HG03025 (cell line): Measurements from ENCODE around the gene HS3ST2.
"Not testable (repeated sequence)": the region's sequence is repeated elsewhere in the genome, so short reads cannot be mapped to it uniquely, and the experiment has no call there.

Source experiments
- ATAC-seq: cut with Tn5 transposase; IDR thresholded peaks from one replicate; pipeline ENCODE4 v1.9.1; 2021; ENCODE audit warnings: mild to moderate bottlenecking, moderate library complexity; ENCODE audit not compliant: unreplicated experiment, low FRiP score

The HS3ST2 gene

DNA sequence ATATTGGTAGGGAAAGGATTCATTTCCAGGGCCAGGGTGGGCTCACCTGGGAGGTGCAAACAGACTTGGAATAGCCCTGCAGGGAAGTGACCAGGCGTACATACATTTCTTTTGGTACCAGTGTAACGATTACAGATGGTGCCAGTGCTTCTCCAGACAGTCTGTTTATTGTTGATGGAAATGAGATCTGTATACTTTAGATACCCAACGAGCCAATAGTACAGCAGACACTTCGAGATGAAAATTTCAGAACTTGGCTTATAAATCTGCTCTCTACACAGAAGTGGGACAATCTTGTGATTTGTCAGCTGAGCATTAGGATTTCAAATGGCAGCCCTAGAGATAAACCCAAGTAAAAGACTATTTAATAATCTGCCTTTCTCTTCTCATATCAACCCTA, 57.9 kb downstream of the HS3ST2 start:
- ATAC-seq = no peak

DNA sequence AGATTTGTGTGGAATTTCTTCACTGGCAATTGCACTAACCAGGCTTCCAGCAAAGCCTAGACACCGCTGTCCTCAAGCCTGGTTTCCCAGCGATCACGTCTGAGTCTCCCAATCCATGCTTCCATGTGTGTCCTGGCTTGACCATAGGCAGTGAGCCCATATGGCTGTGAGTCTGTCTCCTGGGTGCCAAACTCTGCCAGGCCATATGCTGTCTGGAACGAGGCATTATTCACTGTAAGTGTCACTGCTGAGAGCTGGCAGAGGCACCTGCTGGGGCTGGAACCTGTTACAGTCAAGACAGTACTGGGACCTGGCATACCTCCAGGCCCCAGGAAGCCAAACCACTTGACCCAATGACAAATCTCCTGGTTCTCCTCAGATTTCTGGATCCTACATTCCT, 60.4 kb downstream of the HS3ST2 start:
- no peak for ATAC-seq

DNA sequence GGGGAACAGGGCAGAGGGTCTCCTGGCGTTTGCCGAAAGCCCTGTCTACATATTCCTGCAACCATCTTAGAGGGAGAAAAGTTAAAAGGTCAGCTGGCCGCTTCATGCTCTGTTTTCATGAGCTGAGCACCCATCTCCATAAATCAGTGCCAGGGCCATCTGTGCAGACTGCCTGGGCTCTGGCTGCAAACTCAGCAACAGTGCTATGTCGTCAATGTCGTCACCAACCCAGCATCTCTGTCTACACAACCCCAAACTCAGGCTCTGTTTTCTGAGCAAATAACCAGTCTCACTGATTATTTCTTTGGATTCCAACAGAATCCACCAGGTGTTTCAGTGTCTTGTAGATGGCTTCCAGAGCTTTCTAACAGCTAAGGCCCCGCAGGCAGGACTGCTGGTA, 65.0 kb downstream of the HS3ST2 start:
- no peak for ATAC-seq

DNA sequence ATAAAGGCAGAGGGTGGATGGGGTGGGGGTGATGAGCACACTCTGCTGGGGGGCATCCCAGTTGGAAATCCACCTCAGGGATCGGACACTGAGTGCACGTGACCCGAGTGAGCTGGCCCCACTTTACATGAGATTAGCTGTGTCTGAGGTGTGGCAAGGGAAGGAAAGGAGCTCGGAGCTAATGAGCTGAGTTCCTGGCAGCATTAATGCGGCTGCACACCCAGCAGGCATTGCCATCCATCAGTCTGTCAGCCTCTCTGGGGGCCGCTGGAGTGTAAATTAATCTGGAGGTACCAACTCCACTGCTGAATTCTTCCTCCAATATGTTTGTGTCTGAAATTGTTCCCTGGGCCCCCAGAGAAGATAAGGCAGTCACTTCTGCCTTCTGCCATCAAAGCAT, 65.5 kb downstream of the HS3ST2 start:
- ATAC-seq = no peak

DNA sequence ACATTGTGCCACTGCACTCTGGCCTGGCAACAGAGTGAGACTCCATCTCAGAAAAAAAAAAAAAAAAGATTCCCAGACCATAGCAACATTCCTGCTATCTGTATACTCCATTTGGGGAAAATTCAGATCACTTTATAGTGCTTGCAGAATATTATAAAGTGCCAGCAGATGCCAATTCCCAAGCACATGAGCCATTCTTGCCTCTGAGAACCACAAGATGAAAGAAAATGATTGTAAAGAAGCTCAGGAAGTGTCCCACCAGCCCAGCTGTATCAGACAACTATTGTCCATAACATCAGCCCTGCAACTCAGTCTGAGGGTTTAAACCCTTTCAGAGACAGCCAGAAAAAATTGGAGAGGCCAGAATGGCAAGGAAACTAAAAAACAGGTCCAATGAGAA, 69.0 kb downstream of the HS3ST2 start:
- ATAC-seq = no peak

DNA sequence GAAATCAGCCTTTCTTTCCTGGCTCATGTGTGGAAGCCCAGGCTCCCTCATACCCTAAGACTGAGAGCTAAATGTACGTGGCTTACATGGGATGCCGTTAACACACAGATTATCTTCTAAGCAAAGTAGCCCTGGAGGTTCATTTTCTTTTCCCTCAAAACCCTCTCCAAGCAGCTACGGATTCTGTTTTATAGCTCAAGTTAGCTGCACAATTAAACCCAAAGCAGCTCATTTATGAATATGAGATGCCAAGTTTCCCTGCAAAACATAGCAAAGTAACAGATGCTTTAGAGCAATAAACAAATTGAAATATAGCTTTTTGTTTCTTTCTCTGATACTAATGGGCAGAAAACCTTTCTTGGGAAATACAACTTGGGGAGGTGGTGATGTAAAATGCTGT, 72.0 kb downstream of the HS3ST2 start:
- ATAC-seq = no peak

DNA sequence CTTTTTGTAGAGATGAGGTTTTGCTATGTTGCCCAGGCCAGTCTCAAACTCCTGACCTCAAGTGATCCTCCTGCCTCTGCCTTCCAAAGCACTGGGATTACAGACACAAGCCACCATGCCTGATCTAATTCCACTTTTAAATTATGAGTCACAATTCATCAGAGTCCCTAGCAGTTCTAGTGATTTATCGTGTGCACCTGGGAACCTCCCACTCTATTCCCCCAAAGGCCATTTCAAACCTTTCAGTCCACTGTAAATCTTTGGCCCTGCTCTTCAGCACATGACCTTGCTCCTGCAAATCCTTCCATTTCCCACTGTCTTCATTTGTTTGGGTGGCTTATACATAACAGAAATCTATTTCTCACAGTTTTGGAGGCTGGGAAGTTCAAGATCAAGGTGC, 73.0 kb downstream of the HS3ST2 start:
- no peak for ATAC-seq

DNA sequence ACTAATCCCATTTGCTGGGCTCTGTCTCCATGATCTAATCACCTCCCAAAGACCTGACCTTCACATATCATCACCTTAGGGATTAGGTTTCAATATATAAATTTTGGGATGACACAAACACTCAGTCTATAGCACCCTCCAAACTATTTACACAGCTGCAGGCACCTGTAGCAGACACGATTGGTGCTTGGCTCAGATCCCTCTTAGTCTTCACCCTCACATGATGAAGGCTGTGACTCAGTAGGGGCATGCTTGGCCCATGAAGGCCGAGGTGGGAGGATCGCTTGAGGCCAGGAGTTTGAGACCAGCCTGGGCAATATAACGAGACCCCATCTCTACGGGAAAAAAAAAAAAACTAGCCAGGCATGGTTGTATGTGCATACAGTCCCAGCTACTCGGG, 73.5 kb downstream of the HS3ST2 start:
- ATAC-seq = no peak

DNA sequence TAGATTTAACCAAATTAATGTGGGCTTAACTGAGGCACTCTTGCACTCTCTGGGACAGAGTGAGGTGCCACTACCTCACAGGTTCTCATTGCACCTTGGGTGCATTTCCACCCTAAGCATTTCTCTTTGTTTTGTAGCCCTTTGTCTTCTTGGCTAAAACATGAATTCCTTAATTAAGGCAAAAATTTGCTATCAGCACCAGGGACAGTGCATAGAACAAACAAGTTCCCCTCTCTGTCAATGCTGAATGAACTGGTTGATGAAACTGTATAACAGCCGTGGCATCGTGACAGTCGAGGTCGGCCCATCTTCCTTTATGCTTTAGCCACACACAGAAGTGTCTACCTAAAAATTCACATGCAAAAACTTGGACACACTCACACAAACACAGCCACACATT, 74.8 kb downstream of the HS3ST2 start:
- no peak for ATAC-seq

DNA sequence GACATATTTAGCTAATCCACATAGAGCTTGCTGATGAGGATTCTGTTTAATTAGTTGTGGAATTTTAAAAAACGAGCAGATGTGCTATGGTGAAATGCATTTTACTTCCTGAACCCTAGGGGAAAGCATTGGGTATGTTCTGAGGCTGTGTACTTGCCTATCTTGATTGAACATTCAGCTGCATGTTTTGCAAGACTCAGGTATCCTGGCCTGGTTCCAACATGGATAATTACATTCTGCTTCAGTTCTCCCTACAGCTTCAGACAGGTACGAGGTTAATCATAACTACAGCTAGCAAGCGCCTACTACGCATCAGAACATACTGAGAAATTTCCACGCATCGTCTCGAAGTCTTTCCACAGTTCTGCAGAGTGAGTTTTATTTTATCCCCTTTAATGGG, 77.0 kb downstream of the HS3ST2 start:
- ATAC-seq = no peak

DNA sequence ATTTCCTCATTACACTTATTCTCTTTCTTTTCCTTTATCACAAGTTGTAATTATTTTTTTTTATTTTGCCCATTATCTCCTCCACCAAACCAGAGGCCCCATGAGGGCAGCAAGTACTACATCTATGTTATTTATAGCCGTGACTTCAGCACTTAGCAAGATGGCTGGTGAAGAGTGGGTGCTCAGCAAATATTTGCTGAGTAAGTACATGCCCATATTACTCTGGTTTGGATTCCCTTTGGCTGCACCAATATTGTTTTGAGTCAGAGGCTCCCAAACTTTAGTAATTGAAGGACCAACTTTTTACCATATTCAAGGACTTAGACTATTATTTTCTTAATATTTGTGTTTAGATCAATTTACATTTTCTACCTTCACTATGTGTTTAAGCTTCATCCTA, 83.2 kb downstream of the HS3ST2 start:
- ATAC-seq = no peak

DNA sequence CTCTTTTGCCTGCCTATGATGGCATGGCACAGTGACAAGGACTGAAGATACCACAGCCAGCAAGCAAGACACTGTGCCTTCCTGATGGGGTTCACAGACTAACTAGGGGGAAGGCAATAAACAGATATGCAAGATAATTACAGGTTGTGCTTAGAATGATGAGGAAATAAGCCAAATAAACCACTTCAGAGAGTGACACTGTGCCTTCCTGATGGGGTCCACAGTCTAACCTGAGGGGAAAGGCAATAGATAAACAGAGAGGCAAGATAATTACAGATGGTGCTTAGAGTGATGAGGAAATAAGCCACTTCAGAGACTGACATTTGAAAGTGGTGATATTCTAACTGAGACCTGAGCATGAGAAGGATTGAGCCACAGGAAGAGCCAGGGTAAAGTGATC, 84.2 kb downstream of the HS3ST2 start:
- no peak for ATAC-seq

DNA sequence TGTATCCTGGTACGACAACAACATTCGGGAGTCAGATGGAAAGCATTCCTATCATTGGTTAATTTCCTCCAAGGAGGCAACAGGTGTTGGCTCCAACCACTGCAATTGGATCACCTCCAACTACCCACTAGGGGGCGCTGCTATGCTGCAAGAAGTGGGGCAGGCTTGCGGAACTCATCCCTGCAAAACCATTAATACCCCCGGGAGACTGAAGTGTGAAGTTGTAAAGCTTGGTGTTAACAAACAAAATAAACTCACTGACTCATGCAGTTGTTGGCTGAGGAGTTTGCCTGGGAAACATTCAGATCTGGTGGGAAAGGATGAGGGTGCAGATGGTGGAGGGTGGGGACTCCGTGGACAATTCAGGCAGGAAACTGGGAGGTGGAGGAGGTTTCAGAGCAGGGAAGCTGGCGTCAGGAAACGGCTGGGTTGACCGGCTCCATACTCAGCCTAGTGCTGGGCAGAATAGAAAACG, 84.9 kb downstream of the HS3ST2 start:
- no peak for ATAC-seq

DNA sequence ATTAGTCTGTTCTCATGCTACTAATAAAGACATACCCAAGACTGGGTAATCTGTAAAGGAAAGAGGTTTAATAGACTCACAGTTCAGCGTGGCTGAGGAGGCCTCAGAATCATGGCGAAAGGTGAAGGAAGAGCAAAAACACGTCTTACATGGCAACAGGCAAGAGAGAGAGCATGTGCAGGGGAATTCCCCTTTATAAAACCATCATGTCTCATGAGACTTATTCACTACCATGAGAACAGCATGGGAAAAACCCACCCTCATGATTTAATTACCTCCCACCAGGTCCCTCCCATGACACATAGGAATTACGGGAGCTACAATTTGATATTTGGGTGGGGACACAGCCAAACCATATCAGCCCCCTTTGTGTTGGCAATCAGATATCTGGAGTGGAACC, 85.6 kb downstream of the HS3ST2 start:
- ATAC-seq = not testable (repeated sequence)

DNA sequence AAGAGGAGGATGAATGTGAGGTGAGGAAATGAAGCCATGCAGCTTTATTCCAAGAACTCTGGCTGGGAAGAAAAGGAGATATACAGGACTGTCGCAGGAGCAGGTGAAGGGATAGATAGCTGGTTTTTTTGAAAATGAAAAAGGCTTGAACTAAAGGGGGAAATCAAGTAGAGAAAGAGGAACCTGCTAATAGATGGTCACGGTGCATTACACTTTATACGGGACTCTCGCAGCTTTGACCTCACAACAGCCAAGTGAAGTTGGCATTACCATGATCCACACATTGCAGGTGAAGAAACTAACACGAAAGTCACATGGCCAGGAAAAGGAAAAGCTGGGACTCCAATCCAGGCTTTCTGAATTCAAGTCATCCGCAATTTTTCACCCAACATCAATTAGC, 86.9 kb downstream of the HS3ST2 start:
- ATAC-seq = no peak

DNA sequence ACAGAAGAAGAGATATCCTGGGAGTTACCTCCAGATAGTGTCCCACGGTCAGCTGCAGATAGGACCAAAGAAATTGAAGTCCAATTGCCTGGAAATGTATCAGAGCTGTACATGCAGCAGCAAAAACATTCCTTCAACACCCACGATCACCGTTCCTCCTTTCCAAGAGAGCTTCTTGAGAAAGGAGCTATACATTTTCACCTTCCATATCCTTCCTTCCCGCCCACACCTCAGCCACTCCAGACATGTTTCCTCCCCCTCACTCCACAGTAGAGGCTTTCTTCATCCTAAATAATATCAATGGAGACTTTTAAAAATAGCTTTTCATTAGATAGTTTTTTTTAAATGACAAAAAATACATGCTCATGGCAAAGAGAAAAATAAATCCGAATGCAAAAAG, 87.6 kb downstream of the HS3ST2 start:
- ATAC-seq = no peak

DNA sequence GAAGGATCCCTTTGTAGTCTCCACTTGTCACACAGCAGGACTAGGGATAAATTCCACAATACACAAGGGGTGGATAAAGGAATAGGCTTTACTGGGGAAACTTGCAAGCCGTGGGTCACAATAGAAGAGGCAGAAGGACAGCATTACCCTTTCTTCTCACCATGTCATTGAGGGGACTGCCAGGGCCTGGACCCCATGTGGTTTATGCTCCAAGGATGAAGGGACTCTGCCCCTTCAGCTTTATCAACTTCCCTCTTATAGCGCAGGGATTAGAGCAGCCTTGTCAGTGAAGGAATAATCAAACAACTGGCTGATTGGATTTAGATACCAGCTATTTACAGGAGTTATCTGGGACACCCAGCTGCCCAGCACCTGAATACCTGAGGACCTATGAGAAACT, 89.8 kb downstream of the HS3ST2 start:
- no peak for ATAC-seq

DNA sequence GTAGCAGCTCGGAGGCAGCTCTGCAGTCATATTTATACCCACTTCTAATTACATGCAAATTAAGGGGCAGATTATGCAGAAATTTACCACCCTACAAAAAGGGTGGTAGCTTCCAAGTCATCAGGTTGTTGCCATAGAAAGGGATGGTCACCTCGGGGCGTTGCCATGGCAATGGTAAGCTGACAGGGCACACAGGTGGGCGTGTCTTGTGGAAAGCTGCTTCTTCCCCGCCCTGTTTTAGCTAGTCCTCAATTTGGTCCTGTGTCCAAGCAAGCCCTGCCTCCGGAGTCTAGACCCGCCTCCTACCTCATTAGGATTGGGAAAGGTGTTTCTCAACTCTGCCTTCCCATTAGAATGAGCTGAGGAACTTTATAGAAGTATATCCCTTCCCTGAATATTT, 98.7 kb downstream of the HS3ST2 start:
- ATAC-seq = no peak

DNA sequence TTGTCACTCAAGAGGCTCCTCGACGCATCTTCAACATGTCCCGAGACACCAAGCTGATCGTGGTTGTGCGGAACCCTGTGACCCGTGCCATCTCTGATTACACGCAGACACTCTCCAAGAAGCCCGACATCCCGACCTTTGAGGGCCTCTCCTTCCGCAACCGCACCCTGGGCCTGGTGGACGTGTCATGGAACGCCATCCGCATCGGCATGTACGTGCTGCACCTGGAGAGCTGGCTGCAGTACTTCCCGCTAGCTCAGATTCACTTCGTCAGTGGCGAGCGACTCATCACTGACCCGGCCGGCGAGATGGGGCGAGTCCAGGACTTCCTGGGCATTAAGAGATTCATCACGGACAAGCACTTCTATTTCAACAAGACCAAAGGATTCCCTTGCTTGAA, 101.0 kb downstream of the HS3ST2 start:
- ATAC-seq = no peak

DNA sequence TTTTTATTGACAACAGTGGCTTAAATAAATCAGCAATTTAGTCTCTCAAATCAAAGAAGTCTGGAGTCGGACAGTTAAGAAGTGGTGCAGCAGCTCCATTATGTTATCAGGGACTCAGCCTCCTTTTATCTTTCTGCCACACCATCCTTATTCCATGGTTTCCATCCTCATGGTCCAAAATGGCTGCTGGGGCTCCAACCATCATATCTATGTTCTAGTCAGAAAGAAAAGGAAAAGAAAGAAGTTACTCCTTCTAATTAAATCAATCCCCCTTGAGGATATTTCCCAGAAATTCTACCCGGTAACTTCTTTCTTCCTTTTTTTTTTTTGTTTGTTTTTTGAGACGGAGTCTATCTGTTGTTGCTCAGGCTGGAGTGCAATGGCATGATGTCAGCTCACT, 109.5 kb downstream of the HS3ST2 start:
- no peak for ATAC-seq

DNA sequence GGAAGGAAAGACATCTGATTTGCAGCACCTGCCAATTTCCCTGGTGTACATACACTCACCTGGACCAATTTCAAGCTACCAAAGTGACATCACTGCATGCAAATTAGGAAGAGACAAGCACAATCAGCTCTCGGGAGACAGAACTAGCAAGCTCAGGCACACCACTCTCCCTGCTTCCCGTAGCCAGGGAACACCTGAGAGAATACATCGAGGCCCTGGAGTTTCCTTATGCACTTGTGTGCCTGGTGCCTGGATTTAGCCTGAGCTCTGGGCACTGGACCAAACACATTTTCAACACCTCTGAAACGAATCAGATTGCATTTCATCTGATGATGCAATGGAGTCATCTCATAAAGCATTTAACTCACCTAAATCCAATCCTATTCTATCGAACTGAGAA, 110.5 kb downstream of the HS3ST2 start:
- ATAC-seq = no peak

DNA sequence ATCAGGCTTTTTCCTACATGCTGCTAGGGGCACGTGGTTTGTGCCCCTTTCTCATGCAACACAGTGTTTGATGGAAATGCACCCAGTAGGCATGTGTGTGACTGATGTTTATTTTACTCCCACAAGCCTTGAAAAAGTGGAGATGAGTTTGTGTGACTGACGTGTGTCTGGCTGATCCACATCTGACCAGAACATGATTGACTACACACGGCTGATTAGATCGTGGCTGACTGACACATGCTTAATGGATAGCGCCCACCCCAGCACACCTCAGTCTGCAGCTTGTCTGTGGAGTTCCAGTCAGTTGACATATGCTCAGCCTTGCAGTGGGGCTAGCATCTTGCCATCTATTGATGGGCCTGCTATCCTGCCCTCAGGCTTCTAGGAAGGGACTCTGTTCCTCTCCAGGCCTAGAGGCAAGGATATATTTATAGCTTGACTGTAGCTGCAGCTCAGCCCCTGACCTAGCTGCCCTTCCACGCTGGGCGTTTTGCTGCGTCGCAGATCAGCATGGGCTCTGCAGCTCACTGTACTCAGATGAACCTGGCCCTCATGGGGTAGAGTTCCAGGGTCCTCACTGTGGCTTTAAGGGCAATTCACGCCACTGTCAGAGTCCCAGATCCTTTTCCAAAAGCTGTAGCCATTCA, 112.3 kb downstream of the HS3ST2 start:
- no peak for ATAC-seq

DNA sequence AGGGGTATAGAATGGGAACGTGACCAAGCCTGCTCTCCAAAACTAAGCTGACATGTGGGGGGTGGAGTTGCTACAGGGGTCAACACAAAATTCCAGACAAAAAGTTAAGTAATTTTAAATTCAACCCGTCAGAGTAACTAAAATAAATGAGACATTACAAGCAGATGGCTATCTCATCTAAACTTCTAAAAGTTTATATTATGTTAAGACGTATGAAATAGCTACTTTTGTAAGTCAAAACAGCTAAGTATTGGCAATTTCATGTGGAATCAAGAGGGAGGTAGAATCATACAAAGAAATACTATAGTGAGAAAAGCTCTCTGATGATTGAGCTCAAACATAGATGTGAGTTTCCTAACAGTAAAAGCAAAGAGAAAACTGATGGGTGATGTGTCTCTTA, 113.3 kb downstream of the HS3ST2 start:
- ATAC-seq = no peak
